Activated CD4-positive, alpha-beta T cell treated with anti-CD3 and anti-CD28 coated beads, Interleukin-2, amount 10 ng/mL, durations not matched to agents 24 days and 14 days (primary cell): Measurements from ENCODE around the gene MDM2. TPM values are rescaled to one million over a fixed set of nuclear protein-coding genes. Genes with fewer than 3 reads are reported as not detected.
"Not testable (repeated sequence)": the region's sequence is repeated elsewhere in the genome, so short reads cannot be mapped to it uniquely, and the experiment has no call there.

Experiments
- DNase-seq: peaks from one replicate; pipeline ENCODE4 v3.0.0; 2022
- H3K27ac Mint-ChIP-seq: one replicate; pipeline ENCODE4 v1.8.0; 2022; ENCODE audit warnings: mild to moderate bottlenecking, mixed read lengths
- H3K27me3 Mint-ChIP-seq: one replicate; pipeline ENCODE4 v1.8.0; 2022; ENCODE audit warnings: mixed read lengths
- H3K36me3 Mint-ChIP-seq: one replicate; pipeline ENCODE4 v1.8.0; 2022; ENCODE audit warnings: low read depth, mild to moderate bottlenecking, mixed read lengths
- H3K4me1 Mint-ChIP-seq: one replicate; pipeline ENCODE4 v1.8.0; 2021; ENCODE audit warnings: mixed read lengths
- H3K4me3 Mint-ChIP-seq: one replicate; pipeline ENCODE4 v1.8.0; 2022; ENCODE audit warnings: mild to moderate bottlenecking, moderate library complexity, mixed read lengths
- H3K9me3 Mint-ChIP-seq: one replicate; pipeline ENCODE4 v1.8.0; 2021; ENCODE audit warnings: mixed read lengths
- intact Hi-C: fragments of 100-400 bp; cut with micrococcal nuclease; formaldehyde crosslinking; loops from one replicate; pipeline ENCODE4 v1.15.1; 2023
- total RNA-seq: library from RNA; stranded (reverse); gene quantifications from 2 replicates; pipeline ENCODE4 v1.2.3, GENCODE V29; 2022

Gene MDM2
- total RNA-seq, 1 donor from 2014 or later, result 233 TPM

DNA sequence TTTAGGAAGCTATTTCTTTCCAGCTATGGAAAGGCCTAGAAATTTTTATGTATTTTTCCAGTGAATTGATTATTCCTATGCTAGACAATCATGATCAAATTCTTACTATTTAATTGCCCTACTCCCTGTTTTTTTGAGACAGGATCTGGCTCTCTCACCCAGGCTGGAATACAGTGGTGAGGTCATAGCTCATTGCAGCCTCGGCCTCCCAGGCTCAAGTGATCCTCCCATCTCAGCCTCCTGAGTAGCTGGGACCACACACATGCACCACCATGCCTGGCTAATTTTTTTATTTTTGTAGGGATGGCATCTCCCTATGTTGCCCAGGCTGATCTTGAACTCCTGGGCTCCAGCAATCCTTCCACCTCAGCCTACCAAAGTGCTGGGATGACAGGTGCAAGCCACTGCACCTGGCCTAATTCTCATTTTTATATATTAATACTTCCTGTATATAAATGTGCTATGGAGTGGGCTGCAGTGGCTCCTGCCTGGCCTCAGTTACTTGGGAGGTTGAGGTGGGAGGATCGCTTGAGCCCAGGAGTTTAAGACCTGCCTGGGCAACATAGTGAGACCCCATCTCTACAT, 16.0 kb upstream of the MDM2 start:
- Mint-ChIP-seq H3K27me3 (no peaks in the 10 kb centered on the region), H3K27ac (no peak overlapping the region), H3K4me1 (peaks cover 4% of the 10 kb centered on the region), H3K9me3 (no peaks in the 10 kb centered on the region), H3K36me3 (no peaks in the 10 kb centered on the region), H3K4me3 (no peak overlapping the region)
- DNase-seq, result no peak
- intact Hi-C loops, result no loop called here

DNA sequence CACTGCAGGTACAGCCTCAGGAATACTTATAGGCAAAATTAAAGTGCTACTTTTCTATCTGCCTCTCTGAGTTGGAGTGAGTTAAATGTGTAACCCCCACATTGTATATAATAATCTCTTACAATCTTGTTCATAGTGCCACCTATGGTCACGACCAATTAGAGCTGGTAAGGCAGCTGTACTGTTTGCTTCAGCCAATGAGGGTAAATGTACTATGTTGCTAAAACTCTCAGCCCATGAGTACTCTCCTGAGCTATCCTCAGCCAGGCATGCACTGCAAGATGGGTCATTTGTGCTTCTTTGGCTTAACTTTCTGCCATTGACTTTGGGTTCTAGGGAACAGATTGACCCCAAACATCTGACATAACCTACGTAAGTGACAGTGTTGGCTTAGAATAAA, 15.0 kb upstream of the MDM2 start:
- H3K9me3 Mint-ChIP-seq, result no peaks in the 10 kb centered on the region
- H3K4me3 Mint-ChIP-seq, result no peak overlapping the region
- H3K27ac Mint-ChIP-seq, result no peak overlapping the region
- no peaks in the 10 kb centered on the region for H3K4me1 Mint-ChIP-seq
- no peaks in the 10 kb centered on the region for H3K36me3 Mint-ChIP-seq
- peak; percentile 73 for DNase-seq
- intact Hi-C loops, result no loop called here
- no peaks in the 10 kb centered on the region for H3K27me3 Mint-ChIP-seq

DNA sequence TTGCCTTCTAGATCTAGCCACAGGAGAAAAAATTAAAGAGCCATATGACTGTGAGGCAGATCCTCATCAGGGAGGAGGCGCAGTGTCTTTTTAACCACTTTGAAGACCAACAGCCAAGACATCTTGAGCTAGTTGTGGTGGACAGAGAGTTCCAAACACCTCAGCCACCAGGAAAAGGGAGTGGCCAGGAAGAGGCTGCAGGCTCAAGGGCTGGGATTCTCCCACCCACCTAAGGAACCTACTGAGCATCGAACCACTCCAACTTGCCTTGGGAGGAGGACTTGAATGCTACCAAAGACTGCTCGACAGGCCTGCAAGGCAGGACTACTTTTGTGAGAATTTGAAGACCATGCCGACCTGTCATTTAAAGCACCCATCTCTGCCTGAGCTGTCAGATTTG, 14.5 kb upstream of the MDM2 start:
- Mint-ChIP-seq H3K9me3 (no peaks in the 10 kb centered on the region), H3K36me3 (no peaks in the 10 kb centered on the region), H3K27ac (no peak overlapping the region), H3K4me1 (no peaks in the 10 kb centered on the region), H3K4me3 (no peak overlapping the region), H3K27me3 (no peaks in the 10 kb centered on the region)
- intact Hi-C loops, result no loop called here
- DNase-seq, result no peak

DNA sequence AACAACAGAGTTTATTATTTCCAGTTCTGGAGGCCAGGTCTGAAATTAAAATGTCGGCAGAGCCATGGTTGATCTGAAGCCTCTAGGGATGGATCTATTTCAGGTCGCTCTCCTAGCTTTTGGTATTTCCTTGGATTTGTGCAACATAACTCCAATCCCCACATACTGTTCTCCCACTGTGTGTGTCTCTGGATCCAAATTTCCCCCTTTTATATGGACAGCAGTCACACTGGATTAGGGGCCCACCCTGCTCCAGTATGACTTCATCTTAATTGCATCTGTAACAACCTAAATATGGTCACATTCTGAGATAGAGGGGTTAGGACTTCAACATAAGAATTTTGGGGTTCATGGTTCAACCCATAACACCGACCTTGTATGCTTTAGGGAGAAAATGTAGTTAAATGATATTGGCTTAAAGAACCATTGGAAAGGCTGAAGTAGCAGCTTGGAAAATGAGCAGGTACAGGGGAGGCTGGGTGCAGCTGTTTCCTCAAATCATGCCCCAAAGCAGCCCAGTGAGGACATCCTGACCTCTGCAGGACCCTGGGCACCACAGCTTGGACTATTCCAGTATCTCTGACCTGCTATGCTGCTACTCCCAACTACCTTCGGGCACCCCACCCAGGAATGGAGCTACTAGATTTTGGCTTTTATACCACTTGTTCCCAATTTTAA, 13.9 kb upstream of the MDM2 start:
- no peak for DNase-seq
- intact Hi-C loops, result no loop called here
- no peaks in the 10 kb centered on the region for H3K27me3 Mint-ChIP-seq
- H3K27ac Mint-ChIP-seq, result no peak overlapping the region
- no peaks in the 10 kb centered on the region for H3K4me1 Mint-ChIP-seq
- no peaks in the 10 kb centered on the region for H3K36me3 Mint-ChIP-seq
- no peaks in the 10 kb centered on the region for H3K9me3 Mint-ChIP-seq
- H3K4me3 Mint-ChIP-seq, result no peak overlapping the region

DNA sequence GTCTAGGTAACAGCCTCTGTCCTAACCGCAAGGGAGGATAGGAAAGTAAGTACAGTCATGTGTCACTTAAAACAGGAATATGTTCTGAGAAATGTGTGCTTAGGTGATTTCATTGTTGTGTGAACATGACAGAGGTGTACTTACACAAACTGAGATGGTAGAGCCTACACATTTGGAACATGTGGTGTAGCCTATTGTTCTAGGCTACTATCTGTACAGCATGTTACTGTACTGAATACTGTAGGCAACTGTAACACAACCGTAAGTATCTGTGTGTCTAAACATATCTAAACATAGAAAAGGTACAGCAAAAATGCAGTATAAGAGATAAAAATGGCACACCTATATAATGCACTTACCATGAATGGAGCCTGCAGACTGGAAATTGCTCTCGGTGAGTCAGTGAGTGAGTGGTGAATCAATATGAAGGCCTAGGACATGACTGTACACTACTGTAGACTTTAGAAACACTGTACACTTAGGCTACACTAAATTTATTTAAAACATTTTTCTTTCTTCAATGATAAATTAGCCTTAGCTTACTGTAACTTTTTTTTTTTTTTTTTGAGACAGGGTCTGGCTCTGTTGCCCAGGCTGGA, 13.2 kb upstream of the MDM2 start:
- H3K4me1 Mint-ChIP-seq, result no peaks in the 10 kb centered on the region
- no peaks in the 10 kb centered on the region for H3K9me3 Mint-ChIP-seq
- no peaks in the 10 kb centered on the region for H3K36me3 Mint-ChIP-seq
- DNase-seq, result no peak
- intact Hi-C loops, result no loop called here
- no peak overlapping the region for H3K27ac Mint-ChIP-seq
- H3K27me3 Mint-ChIP-seq, result no peaks in the 10 kb centered on the region
- no peak overlapping the region for H3K4me3 Mint-ChIP-seq

DNA sequence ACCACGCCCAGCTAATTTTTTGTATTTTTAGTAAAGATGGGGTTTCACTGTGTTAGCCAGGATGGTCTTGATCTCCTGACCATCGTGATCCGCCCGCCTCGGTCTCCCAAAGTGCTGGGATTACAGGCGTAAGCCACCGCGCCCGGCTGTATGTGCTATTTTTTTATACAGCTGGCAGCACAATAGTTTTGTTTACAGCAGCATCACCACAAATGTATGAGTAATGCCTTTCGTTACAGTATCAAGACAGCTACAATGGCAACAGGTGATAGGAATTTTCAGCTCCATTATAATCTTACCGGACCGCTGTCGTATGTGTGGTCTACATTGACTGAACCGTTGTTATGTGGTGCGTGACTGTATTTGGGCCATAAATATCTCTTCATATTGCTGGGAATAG, 11.6 kb upstream of the MDM2 start:
- no peaks in the 10 kb centered on the region for H3K27me3 Mint-ChIP-seq
- H3K4me3 Mint-ChIP-seq, result no peak overlapping the region
- no peaks in the 10 kb centered on the region for H3K9me3 Mint-ChIP-seq
- H3K36me3 Mint-ChIP-seq, result no peaks in the 10 kb centered on the region
- DNase-seq, result no peak
- intact Hi-C loops, result no loop called here
- H3K4me1 Mint-ChIP-seq, result no peaks in the 10 kb centered on the region
- H3K27ac Mint-ChIP-seq, result no peak overlapping the region

DNA sequence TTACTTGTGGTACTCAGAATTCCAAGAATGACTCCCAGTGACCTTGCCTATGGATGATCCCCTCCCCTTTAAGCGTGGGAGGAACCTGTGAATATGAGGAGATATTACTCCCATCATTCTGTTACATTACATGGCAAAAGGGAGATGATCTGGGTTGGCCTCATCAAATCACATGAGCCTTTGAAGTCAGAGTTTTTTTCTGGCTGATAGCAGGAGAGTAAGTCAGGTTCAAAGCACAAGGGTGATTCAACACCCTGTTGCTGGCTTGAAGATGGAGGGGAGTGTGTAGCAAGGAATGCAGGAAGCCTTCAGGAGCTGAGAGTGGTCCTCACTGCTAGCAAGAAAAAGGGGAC, 9.1 kb upstream of the MDM2 start:
- intact Hi-C loops, result no loop called here
- Mint-ChIP-seq H3K4me3 (no peak overlapping the region), H3K27me3 (no peaks in the 10 kb centered on the region), H3K27ac (no peak overlapping the region), H3K9me3 (no peaks in the 10 kb centered on the region), H3K4me1 (peaks cover 4% of the 10 kb centered on the region), H3K36me3 (no peaks in the 10 kb centered on the region)
- no peak for DNase-seq

DNA sequence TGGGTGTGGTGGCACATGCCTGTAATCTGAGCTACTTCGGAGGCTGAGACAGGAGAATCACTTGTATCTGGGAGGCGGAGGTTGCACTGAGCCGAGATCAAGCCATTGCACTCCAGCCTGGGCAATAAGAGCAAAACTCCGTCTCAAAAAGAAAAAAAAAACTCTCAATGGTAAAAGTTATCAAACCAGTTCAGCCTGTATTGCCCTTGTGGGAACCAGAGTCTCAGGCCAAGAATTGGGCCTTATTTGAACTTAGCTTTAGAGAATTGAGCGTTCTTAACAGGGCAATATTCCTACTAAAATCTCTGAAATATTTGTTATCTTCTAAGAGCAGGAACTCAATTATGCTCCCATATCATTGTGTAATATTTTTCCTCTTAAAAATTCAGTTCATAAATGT, 7.7 kb upstream of the MDM2 start:
- intact Hi-C loops, result loop anchor here (10.0 kb wide), 3 partner anchors 305 to 575 kb away; partner anchors contain the start of gene IL26
- Mint-ChIP-seq H3K27me3 (no peaks in the 10 kb centered on the region), H3K9me3 (no peaks in the 10 kb centered on the region), H3K36me3 (no peaks in the 10 kb centered on the region), H3K27ac (no peak overlapping the region), H3K4me1 (peaks cover 5% of the 10 kb centered on the region), H3K4me3 (no peak overlapping the region)
- DNase-seq, result no peak

DNA sequence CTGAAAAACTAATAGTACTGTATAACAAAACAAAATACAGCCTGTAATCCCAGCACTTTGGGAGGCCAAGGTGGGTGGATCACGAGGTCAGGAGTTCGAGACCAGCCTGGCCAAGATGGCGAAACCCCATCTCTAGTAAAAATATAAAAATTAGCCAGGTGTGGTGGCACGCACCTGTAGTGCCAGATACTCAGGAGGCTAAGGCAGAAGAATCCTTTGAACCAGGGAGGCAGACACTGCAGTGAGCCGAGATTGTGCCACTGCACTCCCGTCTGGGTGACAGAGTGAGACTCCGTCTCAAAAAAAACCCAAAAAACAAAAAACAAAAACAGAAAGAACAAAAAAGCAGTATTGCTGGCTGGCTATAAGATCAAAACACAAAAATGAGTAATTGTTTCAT, 6.9 kb upstream of the MDM2 start:
- H3K9me3 Mint-ChIP-seq, H3K36me3 Mint-ChIP-seq, H3K4me3 Mint-ChIP-seq, DNase-seq, H3K4me1 Mint-ChIP-seq, H3K27ac Mint-ChIP-seq, H3K27me3 Mint-ChIP-seq: not testable (repeated sequence)
- intact Hi-C loops, result loop anchor here (10.0 kb wide), 3 partner anchors 306 to 576 kb away; partner anchors contain the start of gene IL26

DNA sequence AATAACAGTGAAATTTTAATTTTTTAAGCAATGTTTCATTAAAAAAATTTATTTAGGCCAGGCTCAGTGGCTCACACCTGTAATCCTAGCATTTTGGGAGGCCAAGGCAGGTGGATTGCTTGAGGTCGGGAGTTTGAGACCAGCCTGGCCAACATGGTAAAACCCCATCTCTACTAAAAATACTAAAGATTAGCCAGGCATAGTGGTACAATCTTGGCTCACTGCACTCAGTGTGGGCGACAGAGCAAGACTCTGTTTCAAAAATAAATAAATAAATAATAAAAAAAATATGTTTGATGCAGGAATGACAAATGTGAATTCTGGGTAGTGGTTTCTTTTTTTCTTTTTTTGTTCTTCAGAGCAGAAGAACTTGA, 5.6 kb upstream of the MDM2 start:
- H3K4me1 Mint-ChIP-seq, H3K4me3 Mint-ChIP-seq, DNase-seq, H3K27ac Mint-ChIP-seq, H3K9me3 Mint-ChIP-seq, H3K36me3 Mint-ChIP-seq, H3K27me3 Mint-ChIP-seq: not testable (repeated sequence)
- intact Hi-C loops, result loop anchor here (10.0 kb wide), 3 partner anchors 308 to 578 kb away; partner anchors contain the start of gene IL26

DNA sequence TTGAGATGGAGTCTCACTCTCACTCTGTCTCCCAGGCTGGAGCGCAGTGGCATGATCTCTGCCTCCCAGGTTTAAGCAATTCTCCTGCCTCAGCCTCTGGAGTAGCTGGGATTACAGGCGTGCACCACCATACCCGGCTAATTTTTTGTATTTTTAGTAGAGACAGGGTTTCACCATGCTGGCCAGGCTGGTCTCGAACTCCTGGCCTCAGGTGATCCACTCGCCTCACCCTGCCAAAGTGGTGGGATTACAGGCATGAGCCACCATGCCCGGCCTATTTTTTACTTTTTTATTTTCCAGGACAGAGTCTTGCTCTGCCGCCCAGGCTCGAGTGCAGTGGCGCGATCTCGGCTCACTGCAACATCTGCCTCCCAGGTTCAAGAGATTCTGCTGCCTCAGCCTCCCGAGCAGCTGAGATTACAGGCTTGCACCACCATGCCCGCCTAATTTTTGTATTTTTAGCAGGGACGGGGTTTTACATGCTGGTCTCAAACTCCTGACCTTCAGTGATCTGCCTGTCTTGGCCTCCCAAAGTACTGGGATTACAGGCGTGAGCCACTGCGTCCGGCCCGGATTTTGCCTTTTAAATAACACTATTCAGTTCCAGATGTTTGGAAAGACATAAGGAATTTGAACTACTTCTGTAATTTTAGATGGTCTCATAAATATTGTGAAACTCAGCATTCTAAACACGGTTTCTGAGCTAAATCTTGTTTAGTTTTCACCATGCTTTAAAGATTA, 4.9 kb upstream of the MDM2 start:
- intact Hi-C loops, result loop anchor here (10.0 kb wide), 3 partner anchors 308 to 578 kb away; partner anchors contain the start of gene IL26
- not testable (repeated sequence) for H3K4me3 Mint-ChIP-seq, H3K9me3 Mint-ChIP-seq, DNase-seq, H3K27me3 Mint-ChIP-seq, H3K27ac Mint-ChIP-seq, H3K36me3 Mint-ChIP-seq
- H3K4me1 Mint-ChIP-seq, result peaks cover 10% of the 10 kb centered on the region

DNA sequence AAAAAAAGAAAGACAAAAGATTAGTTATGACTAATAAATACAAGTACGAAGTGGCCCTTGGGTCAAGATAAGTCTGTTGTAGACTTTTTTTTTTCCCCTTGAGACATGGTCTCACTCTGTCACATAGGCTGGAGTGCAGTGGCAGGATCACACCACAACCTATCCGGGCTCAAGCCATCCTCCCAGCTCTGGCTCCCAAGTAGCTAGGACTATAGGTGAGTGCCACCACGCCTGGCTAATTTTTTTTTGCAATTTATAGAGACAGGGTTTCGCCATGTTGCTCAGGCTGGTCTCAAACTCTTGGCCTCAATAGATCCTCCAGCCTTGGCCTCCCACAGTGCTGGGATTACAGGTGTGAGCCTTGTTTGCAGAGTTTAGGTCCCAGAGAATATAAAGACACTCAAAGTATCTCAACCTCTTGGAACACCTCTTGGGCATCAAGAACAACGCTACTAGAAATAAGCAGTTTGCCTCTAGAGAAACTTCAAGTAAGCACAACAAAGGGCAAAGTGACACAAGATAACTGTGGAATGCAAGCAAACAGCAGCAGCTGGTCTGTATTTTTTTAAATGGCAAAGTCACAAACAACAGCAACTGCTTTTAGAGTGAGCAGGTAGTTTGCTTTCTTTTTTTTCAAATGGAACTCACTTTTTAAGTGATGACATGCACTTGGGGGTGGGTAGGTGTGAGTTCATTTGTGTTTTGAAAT, 3.9 kb upstream of the MDM2 start:
- Mint-ChIP-seq H3K4me3 (no peak overlapping the region), H3K36me3 (peaks cover 6% of the 10 kb centered on the region), H3K9me3 (no peaks in the 10 kb centered on the region), H3K4me1 (peaks cover 15% of the 10 kb centered on the region), H3K27me3 (peaks cover 3% of the 10 kb centered on the region), H3K27ac (no peak overlapping the region)
- intact Hi-C loops, result loop anchor here (10.0 kb wide), 3 partner anchors 309 to 579 kb away; partner anchors contain the start of gene IL26
- DNase-seq, result no peak

DNA sequence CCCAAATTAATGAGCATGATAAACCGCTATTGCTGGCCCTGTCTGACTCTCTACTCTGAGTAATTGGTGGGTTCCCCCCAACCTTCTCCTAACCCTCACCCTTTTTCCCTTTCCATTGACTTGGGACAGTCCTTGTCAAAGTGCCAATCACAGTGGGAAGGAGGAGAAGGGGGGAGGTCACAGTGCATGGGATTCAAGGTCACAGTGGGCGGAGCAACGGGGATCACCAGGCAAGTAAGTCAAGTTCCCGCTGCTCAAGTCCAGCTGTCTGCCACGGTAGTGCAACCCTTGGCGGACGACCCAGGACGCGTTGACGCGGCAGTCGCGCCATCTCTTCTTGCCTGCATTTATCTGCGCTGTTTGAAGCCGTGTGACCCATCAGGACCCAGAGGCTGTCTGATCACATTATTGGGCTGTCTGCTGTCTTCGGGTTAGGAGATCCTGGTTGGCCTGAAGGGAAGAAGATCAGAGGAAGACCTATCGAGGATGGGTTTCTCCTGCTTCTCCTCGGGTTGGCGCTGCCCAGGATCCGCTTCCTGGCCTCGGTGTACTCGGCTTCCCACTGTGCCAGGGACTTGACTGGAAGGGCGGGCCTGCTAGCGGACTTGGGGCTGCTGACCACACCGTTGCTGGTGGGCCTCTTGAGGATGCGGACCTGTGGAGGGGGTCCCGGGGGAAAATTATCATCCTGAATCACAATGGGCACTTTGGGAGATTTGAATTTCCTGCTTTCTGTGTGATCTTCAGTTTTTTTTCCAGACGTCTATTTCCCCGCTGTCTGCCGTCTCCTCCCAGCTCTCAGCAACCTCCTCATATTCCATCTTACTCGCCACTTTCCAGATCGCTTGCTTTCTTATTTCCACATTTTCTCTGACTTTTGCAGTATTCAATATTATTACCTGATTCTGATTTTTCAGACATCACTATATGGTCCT, 3.1 kb upstream of the MDM2 start:
- peaks cover 3% of the 10 kb centered on the region for H3K27me3 Mint-ChIP-seq
- no peak overlapping the region for H3K4me3 Mint-ChIP-seq
- H3K9me3 Mint-ChIP-seq, result no peaks in the 10 kb centered on the region
- H3K36me3 Mint-ChIP-seq, result peaks cover 14% of the 10 kb centered on the region
- peaks cover 15% of the 10 kb centered on the region for H3K4me1 Mint-ChIP-seq
- no peak overlapping the region for H3K27ac Mint-ChIP-seq
- intact Hi-C loops, result loop anchor here (5.0 to 10.0 kb wide), 5 partner anchors 310 to 1437 kb away; partner anchors contain the start of genes CCT2, CNOT2 and IL26
- DNase-seq, result no peak
